ENCODE measurements around the gene NUDT1.
A peak's percentile ranks its signal among the peaks of the same experiment; 100 is the strongest.

The NUDT1 gene

DNA sequence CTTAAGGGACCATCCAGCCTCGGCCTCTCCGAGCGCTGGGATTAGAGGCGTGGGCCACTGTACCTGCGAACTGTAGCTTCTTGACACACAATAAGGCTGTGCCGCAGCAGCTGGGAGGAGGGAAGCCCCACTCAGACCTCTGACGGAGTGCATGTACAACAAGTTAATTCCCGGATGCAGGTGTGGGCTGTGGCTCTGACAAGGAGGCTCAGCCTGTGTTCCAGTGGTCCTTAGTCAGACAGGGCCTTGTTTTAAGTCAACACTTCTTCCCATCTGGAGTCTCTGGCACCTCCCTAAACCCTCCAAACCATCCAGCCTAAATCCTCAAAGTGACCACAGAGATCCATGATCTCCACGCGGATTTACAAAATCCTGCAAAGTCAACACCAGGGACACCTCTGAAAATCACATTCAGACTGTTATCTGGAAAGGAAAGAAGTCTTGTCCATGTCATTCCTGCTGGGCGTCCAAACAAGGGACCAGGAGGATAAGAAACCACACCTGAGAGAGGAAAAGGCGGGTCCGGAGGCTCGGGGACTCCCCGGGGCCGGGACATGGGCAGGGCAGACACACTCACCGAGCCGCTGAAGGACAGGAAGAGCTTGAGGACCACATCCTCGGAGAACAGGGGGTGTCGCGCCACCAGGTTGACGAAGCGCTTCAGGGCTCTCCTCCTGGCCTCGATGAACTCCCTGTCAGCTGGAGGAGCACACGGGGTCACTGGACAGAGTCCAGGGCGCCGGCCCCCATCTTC, 29.4 kb downstream of the NUDT1 start:
- no peak for DNase-seq

GRCh38 chr7:2272031-2272430, 30.0 kb downstream of the NUDT1 start:
- no peak for DNase-seq

DNA sequence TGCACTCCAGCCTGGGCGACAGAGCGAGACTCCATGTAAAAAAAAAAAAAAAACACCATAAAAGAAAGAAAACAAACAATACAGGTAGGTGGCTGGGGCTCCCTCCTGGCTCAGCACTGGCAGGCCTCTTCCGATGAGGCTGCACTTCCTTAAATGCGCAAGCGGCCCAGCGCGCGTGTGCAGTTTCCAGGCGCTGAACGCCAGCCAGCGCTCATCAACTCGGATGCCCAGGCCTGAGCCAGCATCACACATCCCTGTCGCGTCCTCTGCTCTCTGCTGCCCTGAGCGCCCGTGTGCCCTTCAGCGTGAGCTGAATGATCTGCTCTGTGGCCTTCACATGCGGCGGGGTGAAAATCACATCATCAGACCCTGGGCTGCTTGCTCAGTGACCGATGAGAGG, 31.8 kb downstream of the NUDT1 start:
- DNase-seq: peak; percentile 23

GRCh38 chr7:2274666-2275065, 32.6 kb downstream of the NUDT1 start:
- peak; percentile 12 for DNase-seq

DNA sequence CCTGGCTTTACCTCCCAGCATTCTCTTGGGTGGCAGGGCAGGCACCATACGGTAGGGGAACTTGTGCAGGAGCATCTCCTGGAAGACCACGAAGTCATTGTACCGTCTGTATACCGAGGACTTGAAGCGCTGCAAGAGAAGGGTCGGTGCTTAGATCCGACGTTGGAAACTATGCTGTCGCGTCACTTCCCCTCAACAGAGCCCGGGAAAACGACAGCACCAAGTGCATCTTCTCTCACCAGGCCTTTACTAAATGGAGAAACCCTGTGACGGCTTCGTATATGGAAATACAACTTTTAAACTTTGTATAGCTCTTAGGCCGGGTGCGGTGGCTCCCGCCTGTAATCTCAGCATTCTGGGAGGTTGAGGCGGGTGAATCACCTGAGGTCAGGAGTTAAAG, 33.1 kb downstream of the NUDT1 start:
- DNase-seq: no peak

- no peak for DNase-seq
Measured at GRCh38 chr7:2276107-2276506, 34.1 kb downstream of the NUDT1 start.

DNA sequence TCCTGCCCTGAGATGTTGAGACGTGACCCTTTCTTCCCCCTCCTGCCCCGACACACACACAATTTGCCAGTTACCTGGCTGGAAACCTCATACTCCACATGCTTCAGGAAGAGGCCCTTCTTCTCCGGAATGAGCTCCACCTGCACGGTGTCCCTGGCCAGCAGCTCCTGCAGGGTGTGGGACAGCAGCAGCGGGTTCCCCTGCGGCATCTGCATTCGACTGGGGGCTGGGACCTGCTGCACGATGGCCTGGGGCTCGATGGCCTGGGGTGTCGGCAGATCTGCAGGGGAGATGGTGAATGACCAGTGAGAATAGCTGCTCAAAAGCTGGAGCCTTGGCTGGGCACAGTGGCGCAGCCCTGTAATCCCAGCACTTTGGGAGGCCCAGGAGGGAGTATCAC, 36.0 kb downstream of the NUDT1 start:
- DNase-seq: peak; percentile 15

DNA sequence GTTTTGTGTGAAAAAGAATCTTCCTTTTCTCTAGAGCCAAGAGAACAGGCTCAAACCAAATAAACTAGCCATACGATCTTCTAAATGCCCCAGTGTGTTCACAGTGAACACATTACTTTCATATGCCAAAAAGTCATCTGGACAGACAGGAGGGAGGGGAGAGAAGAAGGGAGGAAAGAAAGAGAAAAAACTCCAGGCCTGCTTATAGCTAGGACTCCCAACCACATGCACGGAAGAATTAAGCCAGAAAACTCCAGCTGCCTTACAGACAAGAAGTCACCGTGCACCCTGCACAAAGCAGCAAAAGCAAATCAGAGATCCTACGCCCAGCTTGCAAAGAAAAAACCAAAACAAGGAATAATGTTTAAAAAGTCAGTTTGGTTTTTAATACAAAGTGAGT, 37.9 kb downstream of the NUDT1 start:
- peak; percentile 52 for DNase-seq

- no peak for DNase-seq
Measured at GRCh38 chr7:2280424-2280823, 38.4 kb downstream of the NUDT1 start.

DNA sequence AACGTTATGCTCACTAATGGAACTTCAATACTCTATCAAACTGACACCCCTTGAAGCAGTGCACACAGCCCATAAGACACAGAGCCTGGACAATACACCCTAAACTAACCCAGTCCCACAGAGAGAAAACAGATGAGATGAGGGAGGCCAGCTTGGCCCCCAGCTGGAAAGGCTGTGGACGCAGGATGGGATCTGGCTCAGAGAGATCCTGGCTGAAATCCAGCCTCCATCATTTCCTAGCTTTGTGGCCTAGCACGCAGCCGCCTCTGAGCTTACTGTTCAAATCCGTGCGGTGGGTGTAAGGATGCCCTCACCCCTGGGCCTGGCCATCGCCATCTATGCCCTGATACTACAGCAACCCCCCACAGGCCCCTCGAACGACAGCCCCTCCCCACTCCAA, 39.5 kb downstream of the NUDT1 start:
- DNase-seq: peak; percentile 71

DNA sequence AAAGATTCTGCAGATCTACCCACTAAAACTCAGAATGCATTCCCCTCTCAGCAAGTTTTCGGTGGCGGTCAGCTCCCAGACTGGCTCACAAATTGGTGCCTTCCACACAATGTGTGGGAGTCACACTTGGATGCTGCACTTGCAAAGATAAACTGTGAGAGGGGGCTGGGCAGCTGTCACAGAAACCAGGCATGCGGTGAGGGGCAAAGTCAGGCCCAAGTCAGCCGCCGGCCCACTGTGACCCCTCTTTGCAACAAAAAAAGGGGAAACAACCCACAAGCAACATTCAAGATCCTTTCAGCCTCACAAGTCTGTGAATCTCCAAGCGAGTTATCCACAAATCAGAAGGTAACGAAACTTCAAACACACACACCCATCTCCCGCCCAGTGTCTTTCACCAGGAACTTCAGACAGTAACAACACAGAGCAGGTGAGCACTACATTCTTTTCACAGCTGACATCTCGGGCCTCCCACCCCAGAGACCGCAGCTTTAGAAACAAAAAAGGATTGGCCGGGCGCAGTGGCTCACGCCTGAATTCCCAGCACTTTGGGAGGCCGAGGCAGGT, 40.2 kb downstream of the NUDT1 start:
- no peak for DNase-seq

DNA sequence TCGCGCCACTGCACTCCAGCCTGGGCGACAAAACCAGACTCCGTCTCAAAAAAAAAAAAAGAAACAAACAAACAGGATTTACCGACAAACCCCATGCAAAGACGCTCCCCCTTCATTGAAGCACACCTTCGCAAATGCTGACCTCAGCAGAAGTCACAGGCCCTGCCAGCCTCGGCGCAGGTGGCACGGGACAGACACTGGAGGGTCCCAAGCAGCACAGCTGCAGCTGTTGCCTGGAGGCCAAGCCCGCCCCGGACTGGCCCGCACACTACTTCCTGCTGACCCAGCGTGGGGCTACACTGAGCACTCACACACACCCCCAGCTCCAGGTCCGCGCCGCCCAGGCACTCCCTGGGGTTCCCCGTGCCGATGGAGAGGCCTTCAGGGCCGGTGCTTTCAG, 41.0 kb downstream of the NUDT1 start:
- no peak for DNase-seq

GRCh38 chr7:2287745-2288144, 45.7 kb downstream of the NUDT1 start:
- DNase-seq: no peak

- no peak for DNase-seq
Measured at GRCh38 chr7:2288503-2288902, 46.5 kb downstream of the NUDT1 start.

GRCh38 chr7:2289111-2289586, 47.1 kb downstream of the NUDT1 start:
- DNase-seq: peak; percentile 83

GRCh38 chr7:2289621-2290020, 47.6 kb downstream of the NUDT1 start:
- DNase-seq: no peak

GRCh38 chr7:2290877-2291276, 48.9 kb downstream of the NUDT1 start:
- no peak for DNase-seq

DNA sequence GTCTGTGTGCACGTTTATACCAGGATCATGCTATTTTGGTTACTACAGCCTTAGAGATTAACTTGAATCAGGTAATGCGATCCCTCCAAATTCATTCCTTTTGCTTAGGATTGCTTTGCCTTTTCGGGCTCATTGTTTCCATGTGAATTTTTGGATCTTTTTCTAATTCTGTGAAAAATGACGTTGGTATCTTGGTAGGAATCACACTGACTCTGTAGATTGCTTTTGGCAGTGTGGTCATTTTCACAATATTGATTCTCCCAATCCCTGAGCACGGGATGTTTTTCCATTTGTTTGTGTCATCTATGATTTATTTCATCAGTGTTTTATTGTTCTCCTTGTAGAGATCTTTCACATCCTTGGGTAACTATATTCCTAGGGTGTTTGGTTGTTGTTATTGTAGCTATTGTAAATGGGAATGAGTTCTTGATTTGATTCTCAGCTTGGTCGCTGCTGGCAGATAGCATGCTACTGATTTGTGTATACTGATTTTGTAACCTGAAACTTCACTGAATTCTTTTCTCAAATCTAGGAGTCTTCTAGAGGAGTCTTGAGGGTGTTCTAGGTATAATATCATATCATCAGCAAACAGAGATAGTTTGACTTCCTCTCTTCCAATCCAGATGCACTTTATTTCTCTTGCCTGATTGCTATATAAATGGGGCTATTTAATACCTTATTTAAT, 54.1 kb downstream of the NUDT1 start:
- DNase-seq: no peak

GRCh38 chr7:2296832-2297231, 54.8 kb downstream of the NUDT1 start:
- DNase-seq: no peak

- peak; percentile 52 for DNase-seq
Measured at GRCh38 chr7:2299131-2299829, 57.3 kb downstream of the NUDT1 start.

DNA sequence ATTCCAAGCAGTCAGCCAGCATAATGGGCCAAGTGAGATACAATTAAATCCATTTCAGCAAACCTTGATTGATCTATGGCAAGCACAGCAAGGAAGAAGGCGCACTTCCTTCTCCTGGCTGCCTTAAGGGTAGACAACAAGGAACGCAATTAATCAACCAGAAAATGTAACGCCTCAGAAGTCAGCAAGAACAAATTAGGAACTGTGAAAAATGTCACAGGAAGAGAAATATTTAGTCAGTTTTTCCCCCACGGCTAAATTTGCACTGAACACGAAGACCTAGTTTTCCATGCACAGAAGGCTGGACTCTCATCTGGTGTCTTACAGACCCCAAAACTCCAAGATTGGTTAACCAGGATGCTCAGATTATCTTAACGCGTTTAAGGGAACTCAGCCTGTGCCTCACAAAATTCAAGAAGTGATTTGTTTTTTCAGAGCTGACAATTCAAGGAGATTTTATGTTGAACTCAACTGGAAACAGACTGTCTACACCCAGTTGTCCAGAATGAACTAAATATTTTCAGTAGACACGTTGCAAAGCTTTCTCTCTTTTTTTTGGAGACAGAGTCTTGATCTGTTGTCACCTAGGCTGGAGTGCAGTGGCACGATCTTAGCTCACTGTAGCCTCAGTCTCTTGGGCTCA, 58.0 kb downstream of the NUDT1 start:
- no peak for DNase-seq

All from left hindlimb (tissue), 1 donor.